ENCODE measurements around the gene NDUFV3. TPM values are rescaled to one million over a fixed set of nuclear protein-coding genes. Genes with fewer than 3 reads are reported as not detected.
"Not testable (repeated sequence)": the region's sequence is repeated elsewhere in the genome, so short reads cannot be mapped to it uniquely, and the experiment has no call there.

Gene NDUFV3
- total RNA-seq, 4 donors from 2014 or later: 45.4 to 79.0 (median 51.9) TPM

DNA sequence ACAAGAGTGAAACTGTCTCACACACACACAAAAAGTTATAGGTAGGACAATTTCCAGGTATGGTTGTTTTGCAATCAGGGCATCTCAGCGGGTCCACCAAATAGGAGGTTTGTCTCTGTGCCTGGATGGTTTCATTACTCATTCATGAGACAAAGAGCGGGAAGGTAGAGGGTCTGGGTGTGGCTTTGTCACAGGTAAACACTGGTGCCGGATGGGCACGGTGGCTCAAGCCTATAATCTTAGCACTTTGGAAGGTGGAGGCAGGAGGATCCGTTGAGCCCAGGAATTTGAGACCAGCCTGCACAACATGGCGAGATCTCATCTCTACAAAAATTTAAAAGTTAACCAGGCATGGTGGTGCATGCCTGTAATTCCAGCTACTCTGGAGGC is 48.6 kb downstream of the NDUFV3 start:
- DNase-seq (ENCODE audit: low spot score) (no peak), ATAC-seq (ENCODE audit: low FRiP score) (no peak)
- TF ChIP-seq CTCF (IDR thresholded peaks at IDR 0.05): no peak

- ATAC-seq (ENCODE audit: low FRiP score) (no peak), DNase-seq (ENCODE audit: low spot score) (no peak)
- no peak for TF ChIP-seq CTCF (IDR thresholded peaks at IDR 0.05)
Observed at GRCh38 chr21:42942244-42942643, 49.1 kb downstream of the NDUFV3 start.

DNA sequence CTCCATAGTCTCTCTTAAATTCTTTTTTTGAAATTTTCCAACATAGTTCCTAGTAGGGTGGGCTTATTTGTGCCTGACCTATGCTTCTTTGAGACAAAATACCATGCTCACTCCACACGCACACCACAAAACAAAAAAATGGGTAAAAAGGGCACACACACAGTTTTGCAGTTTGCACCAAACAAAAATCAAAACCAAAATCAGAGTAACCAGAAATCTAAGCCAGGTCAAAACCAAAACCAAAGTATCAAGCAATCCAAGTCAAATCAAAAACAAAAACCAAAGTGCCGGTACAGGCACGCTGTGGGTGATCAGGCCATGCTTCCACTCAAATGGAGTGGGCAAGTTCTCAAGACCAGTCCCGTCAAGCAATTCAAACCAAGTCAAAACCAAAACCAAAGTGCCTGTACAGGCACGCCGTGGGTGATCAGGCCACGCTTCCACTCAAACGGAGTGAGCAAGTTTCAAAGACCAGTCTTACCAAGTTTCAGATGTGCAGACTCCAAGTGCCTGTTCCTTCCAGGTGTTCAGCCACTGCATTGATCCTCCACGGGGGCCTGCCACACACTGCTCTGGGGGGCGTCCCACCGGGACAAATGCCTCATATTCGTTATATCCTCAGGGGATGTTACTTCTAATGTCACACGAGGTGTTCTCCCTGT is 56.1 kb downstream of the NDUFV3 start:
- DNase-seq (ENCODE audit: low spot score); ATAC-seq (ENCODE audit: low FRiP score): not testable (repeated sequence)

GRCh38 chr21:42951193-42951592 is 58.1 kb downstream of the NDUFV3 start:
- not testable (repeated sequence) for ATAC-seq (ENCODE audit: low FRiP score)

GRCh38 chr21:42956824-42957630 is 63.9 kb downstream of the NDUFV3 start:
- no peak for DNase-seq (ENCODE audit: low spot score)
- no peak for TF ChIP-seq CTCF (IDR thresholded peaks at IDR 0.05)
- no peak for ATAC-seq (ENCODE audit: low FRiP score)

More at GRCh38 chr21:42951193-42951592, 58.1 kb downstream of the NDUFV3 start:
- DNase-seq (ENCODE audit: low spot score): not testable (repeated sequence)

- ATAC-seq (ENCODE audit: low FRiP score); DNase-seq (ENCODE audit: low spot score): not testable (repeated sequence)
Observed at GRCh38 chr21:42958122-42958521, 65.0 kb downstream of the NDUFV3 start.

GRCh38 chr21:42959728-42960127 is 66.6 kb downstream of the NDUFV3 start:
- no peak for TF ChIP-seq CTCF (IDR thresholded peaks at IDR 0.05)
- DNase-seq (ENCODE audit: low spot score) (no peak), ATAC-seq (ENCODE audit: low FRiP score) (no peak)

GRCh38 chr21:42962380-42963007 is 69.4 kb downstream of the NDUFV3 start:
- DNase-seq (ENCODE audit: low spot score) (no peak), ATAC-seq (ENCODE audit: low FRiP score) (no peak)
- no peak for TF ChIP-seq CTCF (IDR thresholded peaks at IDR 0.05)

Small RNA genes lying within 50 kb of the gene (small RNA-seq; reads per million reads assigned to genes)
- gene MIR5692B: not detected

Other genes starting within 250 kb of the NDUFV3 start
- 10 to 100 TPM in 1 of 4 donors, 1 to 10 TPM in 3; 2.9 to 16.9 (median 7.0) TPM for gene PDE9A, start 239.7 kb upstream of the NDUFV3 start, total RNA-seq
- 10 to 100 TPM in 2 of 4 donors, 1 to 10 TPM in 2; 8.5 to 28.3 (median 13.6) TPM for gene WDR4, start 13.8 kb upstream of the NDUFV3 start, total RNA-seq
- gene ERVH48-1, start 32.3 kb downstream of the NDUFV3 start, total RNA-seq: not detected
- 10 to 100 TPM in 3 of 4 donors, 1 to 10 TPM in 1; 9.2 to 27.7 (median 18.6) TPM for gene PKNOX1, start 81.3 kb downstream of the NDUFV3 start, total RNA-seq
- 10 to 100 TPM; 13.5 to 33.9 (median 23.4) TPM for gene CBS, start 182.5 kb downstream of the NDUFV3 start, total RNA-seq
- 10 to 100 TPM; 35.6 to 91.9 (median 76.6) TPM for gene U2AF1, start 214.3 kb downstream of the NDUFV3 start, total RNA-seq

Measured in omental fat pad (tissue), 4 donors.